ENCODE results near the gene WDFY4.

The WDFY4 gene

DNA sequence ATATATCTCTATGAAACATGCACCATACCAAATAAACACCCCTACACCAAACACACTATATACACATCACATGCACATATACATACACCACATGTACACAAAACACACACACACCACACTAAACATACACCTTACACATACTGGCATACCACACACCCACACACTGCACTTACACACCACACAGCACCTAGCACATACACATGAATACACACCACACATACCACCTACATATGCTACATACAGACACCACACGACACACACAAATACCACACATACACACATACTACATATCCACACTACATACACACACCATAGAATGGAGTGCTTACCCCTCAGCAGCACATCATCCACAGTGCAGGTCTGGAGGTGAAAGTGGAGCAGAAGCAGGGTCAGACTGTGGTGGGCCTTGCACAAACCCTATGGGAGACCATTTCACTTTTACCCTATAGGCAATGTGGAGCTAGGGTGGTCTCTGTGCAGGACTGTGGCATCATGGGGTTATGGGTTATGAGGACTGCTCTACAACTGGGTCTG is 64.6 kb downstream of the WDFY4 start:
- no peak for DNase-seq

DNA sequence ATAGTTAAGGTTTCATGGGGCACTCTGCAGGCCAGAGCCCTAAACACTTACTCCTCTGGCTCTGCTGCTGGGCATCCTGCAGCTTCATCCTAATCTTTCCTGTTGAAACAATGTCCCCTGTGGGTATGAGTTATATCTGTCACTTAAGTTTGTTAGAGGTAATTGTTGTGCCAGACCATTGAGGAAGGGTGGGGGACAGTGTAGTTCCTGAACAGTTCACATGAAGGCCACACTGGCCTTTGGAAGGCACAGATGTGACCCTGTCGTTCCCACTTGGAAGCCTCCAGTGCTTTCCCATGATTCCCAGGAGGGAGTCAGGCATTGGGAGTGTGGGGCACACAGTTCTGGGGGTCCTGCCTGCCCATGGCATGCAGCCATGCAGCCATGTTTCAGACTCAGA is 65.3 kb downstream of the WDFY4 start:
- no peak for DNase-seq

DNA sequence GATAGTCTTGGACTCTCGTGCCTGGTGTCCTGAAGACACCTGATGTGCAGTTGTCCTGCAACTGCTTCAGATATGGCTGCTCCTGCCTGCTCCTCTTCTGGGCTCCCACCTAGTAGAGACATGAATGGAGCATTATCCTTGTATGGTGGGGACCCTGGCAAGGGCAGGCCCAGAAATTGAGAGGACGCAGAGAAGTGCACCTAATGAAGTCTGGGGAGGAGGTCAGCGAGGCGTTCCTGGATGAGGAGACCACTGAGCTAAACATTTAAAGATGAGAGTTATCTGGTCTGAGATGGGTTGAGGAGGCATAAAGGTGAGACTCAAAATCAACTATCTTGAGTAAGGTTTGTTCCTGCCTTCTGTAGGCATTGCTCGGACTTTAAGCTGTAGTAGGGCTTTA is 66.3 kb downstream of the WDFY4 start:
- no peak for DNase-seq

DNA sequence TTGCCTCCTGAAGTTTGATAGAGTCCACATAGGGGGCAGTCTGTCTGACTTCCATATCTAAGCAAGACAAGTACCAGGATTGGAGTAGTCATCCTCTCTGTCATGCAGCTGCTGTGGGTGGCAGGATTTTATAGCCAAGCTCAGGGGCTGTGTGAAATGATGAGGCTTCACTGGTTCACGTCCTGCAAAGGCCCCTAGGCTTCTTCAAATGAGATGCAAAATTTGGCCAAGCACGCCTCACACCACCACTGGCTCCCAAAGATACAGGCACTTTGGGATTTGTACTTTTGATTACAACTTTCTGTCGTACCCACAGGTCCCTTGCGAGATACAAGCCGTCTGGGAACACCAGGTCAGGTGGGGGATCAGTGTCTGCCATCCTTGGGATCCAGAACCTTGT is 67.1 kb downstream of the WDFY4 start:
- no peak for DNase-seq

DNA sequence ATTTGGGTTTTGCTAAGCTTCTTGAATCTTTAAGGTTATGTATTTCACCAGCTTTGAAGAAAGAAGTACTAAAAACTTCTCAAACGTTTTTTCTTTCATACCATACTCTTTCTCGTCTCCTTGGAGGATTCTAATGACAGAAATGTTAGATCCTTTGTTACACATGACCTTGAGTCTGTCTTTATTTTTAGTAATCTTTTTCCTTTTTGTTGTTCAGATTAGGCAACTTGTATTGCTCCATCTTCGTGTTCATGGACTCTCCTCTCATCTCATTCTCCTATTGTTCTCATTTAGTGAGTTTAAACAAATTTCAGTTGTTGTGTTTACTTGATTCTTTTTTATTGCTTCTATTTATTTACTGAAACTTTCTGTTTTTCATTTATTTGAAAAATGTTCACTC is 73.7 kb downstream of the WDFY4 start:
- DNase-seq, result no peak

DNA sequence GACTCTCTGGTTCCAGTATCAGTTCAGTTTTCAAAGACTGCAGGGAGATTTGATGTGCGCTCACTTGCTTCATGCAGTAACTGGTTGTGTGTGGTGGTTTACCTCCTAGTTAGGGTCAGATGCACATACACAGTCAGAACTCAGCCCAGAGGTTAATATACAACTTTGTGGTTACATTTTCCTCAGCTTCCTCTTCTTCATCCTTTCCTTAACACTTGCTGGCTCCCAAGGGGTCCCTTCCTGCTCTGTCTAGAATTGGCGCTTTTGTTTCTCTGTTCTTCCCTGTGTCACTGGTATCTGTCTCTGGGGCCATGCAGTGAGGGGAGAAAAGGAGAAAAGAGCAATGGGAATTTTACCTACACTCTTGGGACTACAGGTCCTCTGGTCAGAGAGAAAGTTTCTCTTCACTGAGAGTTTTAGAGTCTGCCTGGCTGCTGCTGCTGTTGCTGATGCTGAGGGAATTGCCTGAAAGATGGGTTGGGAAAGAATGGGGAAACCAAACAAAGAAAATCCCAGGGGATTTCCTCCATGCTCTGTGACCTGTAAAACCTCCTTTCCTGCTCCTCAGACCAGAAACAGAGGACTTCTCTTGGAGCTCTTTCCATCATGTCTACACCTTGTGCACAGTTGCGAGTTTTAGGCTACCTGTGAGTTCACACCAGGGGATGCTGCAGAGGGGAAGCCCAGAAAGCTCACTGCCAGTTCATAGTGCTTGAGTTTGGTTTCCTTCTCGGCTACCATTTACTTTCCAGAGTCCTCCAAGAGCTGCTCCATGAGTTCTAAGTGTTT is 74.6 kb downstream of the WDFY4 start:
- DNase-seq, result no peak

DNA sequence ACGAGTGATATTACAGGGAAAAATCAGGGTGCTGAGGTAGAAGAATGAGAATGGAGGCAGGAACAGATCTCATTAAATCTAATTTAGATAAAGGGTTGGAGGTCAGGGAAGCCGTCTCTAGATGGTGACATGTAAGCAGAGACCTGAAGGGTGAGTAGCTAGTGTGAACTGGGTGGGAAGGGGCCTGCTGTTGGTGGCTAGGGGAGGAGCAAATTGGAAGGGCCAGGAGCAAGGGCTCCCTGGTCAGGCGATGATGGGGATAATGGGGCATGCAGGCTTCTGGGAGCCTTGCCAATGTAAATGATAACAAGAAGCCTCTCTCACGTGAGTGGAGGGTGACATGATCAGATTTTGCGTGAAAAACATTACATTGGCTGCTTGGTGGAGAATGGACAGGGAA is 76.3 kb downstream of the WDFY4 start:
- DNase-seq, result no peak

DNA sequence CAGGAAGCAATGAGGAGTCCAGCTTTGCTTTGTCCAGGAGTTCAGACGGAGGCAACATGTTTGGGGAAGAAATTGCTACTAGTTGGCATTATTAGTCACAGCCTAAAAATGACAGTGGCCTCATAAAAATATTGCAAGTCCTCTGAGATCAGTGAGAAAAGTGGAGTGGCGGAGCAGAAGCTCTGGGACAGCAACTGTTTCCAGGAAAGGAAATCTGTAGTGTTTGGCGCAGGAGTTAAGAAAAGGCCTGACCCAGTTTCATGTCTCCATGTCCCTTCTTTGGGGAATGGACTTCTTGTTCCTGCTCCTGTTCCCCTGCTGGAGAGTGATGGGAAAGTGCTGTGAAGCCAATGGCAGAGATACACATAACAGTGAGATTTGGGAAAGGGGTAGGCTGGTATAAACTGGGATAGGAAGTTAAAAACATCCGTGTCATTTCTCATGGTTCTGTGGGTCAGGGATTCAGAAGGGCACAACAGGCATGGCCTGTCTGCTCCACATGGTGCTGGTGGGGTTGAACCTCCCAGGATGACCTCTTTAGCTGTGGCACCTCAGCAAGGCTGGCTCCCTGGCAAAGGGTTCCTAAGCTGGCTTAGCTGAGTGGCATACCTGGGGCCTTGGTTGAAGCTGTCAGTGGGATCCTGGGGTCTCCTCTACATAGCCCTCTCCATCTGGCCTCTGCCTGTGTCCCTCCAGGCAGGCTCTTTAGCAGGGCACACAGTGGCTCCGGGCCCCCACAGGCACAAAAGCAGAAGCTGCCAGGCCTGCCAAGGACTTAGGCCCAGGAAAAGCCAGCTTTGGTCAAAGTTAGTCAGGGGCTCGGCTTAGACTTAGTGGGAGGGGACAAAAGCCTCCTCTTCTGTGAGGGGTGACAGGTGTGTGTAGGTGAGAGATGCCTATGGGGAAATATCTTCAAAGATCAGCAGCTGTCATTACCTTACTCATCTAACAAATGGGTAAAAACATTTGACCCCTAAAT is 77.7 kb downstream of the WDFY4 start:
- no peak for DNase-seq

DNA sequence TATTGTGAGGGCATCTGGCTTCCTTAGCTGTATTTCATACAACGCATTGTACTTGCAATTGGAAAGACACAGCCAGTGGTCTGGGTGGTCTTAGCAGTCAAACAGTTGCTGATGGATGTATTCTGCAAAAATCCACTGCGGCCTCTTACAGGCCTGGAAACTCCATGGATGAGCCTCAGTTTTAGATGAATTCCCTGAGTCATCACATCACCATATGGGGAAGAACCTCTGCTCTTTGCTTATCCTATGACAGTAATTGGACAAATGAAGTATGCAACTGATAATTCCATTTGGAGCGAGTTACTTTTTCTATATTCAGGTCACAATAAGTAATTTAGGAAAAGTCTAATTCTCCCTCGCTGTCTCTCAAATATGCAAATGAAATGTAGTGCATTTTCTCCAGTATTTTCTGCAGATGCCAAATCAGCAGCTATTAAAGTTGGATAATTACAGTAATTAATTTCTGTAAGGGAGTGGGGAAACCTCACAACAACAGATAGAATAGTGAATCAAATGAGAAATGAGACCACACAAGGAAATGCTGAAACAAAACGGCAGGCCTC is 78.8 kb downstream of the WDFY4 start:
- DNase-seq, result no peak

DNA sequence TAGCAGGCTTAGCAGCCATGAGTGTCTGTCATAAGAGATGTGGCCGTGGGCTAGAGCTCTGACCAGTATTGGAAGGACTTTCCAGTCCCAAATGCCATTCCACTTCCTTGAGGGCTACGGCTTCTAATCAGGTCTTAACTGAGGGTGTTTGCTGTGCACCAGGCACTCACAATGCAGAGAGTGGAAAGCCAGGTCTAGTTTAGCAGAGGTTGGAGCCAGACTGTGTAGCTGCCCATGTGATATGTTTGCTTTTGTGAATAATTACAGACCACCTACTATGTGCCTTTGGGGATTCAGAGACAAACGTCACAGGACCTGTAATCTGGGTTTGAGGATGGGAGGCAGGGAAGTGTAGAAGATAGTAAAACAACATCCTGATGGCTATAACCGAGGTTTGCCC is 79.8 kb downstream of the WDFY4 start:
- no peak for DNase-seq

DNA sequence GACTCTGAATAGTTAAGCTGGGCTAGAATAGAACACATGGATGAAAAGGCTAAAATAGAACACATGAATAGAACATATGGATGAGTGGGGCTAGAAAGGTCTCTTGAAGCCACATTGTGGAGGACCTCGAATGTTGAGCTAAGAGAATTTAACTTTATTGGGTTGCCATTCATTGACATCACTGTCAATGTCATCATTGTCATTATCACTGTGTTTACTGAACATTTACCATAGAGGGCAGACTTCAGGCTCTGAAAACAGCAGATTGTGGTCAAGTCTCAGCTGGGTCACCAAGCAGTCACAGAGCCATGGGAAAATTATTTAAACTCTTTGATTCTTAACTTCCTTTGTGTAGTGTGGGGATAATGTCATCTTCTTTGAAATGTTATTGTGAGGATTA is 80.4 kb downstream of the WDFY4 start:
- DNase-seq, result no peak

DNA sequence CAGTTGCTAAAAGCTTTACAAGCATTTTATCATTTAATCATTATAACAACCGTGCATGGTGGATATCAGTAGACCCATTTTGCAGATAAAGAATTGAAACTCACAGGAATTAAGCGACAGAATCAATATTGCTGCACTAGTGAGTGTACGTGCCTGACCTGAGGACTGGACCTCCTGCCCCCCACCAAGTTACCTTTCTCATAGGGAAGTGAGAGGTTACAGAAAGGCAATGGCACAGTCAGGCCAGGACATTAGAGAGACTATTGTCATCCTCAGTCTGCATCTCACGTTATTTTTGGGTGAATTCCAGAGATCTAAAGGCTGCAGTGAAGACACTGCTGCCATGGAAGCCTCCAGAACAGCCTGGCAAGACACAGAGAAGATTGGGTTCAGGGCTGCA is 80.9 kb downstream of the WDFY4 start:
- no peak for DNase-seq

DNA sequence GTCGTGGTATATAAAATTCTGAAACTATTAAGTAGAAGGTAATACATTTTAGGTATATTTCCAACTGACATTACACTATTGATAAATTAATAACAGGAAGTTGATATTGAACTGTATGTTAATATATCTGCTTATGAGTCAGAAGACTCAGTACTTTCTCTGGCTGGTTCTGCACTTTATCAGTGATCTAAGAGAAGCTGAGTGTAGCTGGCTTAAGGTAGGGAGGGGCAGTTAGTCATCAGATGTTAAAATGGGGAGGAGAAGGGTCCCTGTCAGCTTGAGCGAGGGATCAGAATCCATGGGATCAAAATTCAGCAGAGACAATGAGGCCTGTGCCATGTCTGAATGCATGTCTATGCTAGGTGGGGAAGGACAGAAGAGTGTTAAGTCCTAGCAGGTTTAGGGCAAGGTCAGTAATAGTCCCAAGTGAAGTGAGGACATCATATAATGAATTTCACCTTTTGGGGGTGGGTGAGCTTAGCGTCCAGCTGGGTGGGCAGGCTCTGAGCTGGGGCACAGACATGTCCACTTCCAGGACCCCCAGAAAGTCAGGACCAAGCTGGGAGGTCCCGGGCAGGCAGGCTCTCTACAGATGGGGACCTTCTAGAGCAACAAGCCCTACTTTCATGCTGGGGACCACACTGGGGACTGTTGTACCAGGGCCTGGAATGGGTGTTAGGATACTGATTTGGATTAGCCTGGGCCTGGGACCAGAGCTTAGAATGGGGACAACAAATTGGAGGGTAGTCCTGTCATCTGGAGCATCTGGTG is 82.9 kb downstream of the WDFY4 start:
- DNase-seq, result no peak

DNA sequence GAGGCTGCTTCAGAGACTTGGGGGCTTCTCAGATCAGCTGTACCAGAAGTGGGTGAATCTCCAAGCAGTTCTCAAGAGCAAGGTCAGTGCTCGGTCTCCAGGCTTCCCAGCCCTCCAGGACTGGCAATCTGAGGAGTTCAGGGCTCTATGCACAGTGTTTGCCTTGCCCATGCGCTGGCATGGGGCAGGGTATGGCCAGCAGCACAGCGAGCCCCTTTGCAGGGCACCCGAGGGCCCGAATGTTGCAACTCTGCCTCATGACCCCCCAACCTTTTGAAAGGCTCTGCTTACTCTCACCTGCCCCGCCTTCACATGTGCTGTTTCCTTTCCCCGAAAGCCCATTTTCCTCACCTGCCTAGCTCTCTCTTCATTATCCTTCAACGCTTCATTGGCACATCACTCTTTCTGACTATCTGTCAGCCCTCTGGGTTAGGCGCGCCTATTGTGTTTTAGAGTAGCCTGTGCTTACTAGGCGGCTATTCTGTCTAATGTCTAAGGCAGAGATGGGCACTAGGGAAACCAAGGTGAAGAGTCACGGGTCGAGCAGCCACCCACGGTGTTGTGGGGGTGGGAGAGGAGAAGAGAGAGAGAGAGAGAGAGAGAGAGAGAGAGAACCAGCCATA is 83.6 kb downstream of the WDFY4 start:
- DNase-seq, result no peak

DNA sequence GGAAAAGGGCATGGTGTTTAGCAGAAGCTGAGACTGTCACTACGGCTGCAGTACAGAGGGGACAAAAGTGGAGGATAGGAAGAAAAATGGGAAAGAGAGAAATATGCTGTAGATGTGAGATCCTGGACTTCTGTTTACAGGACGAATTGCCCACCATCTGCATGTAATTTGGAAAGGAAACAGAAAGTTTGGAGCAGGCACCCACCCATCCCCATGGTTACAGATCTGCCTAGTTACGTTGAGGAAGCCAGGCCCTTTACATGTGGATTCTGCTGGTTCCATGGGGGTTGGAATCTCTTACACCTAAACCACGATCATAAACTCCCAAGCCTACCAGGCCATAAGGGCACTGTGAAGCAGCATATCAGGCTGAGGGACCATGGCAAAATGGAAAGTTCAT is 84.3 kb downstream of the WDFY4 start:
- DNase-seq, result no peak

DNA sequence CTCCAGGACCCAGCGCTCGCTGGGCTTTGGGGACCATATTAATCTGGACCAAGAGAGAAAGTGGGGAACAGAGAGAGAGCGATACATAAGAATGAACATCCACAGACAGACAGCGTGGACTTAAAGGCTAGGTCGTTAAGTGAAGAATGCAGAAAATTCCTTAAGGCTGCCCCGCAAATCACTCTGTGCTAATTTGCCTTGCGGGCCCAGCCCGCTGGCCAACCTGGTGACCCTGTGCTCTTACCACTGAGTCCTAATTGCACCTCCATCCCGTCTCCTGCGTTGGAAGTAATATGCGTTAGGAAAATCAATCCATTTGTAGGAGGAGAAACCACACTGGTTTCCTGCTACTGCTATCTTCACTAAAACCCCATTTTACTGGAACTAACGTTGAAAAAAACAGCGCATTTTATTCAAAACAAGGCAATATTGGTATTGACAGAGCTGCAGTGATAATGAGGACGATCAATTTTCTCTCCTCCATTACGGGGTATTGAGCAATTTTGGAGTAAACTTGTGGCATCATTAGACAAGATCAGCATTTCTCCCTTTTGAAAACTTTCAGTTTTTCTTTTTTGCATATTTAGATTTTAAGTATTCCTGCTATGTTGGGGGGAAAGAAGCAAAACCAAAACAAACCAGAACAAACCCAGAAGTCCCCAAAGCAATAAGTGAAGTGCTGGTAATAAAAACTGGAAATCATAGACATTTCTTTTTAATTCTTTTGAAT is 85.2 kb downstream of the WDFY4 start:
- no peak for DNase-seq

DNA sequence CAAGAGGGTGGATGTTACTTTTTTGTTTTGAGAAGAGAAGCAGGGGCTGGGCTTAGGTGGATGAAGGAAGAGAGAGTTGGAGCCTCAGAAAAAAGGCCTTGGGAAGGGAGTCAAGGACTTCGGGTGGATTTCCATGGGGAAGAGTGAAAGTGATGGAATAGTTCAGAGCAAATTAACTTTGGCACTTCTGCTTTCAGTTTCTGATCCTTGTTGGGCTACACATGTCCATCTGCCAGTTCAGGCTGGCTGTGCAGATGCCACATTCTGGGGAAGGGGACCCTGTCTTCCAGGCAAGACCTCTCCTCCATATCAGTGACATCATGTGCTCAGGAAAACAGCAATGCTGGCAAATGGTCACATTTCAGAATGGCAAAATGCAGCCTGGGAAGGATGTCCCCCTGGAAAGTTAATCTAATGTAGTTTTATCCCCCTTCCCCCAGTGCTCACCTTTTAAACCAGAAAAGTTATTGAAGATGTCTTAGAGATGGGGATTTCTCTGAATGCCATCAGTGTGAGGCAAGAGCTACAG is 86.0 kb downstream of the WDFY4 start:
- DNase-seq, result no peak

DNA sequence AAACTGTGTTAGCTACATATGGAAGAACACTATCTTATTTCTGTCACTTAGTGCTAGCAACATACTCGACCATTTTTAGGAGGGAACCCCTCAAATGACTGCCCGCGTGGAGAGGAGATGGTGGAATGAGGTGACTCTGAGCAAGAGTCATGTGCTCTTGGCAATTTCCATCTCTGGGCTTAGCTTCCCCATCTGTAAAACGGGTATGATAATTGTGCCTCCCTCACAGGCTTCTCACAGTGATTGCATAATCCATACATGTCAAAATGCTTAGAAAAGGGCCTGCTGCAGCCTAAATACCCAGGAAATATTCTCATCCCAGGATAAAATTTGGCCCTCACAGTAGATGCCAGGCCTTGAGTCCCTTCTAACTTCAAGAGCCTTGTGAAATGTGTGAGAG is 86.6 kb downstream of the WDFY4 start:
- no peak for DNase-seq

DNA sequence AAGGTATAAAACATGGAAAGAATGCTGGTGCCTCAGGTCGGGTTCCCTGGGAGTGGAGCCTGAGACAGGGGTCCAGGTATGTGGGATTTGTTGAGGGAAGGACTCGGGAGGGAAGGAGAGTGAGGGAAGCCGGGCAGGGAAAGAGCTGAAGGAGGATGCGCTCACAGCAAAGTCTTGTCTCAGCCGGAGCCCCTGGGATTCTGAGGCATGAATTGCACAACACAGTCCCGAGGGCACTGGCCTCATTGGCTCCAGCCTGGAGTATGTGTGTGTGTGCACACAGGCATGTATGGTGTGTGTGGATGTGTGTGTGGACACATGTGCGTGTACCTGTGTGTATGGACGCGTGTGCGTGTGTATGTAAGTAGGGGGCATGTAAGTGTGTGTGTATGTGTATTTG is 87.4 kb downstream of the WDFY4 start:
- DNase-seq, result no peak

DNA sequence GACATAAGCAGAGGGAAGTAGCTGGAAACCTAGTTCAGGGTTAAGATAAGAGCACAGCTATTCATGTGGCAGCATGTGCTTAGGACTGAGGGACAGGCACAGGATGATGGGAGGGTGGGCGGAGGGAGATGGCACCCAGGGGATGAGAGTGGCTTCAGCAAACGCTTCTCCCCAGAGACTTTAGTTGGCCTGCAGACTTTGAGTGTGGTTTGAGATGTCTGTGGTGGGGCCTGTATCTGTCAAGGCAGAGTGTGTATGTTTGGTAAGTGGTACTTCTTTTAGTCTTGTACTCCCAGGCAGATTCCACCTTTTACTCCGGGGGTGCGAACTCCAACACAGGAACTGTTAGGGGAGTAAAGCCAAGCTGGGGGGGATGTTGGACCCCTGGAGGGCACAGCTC is 88.9 kb downstream of the WDFY4 start:
- no peak for DNase-seq
